HG02571 (cell line): ENCODE measurements around the gene GBGT1.
"Not testable (repeated sequence)": the region's sequence is repeated elsewhere in the genome, so short reads cannot be mapped to it uniquely, and the experiment has no call there.

Experiments
- ATAC-seq: cut with Tn5 transposase; IDR thresholded peaks from one replicate; pipeline ENCODE4 v1.9.1; 2021; ENCODE audit warnings: mild to moderate bottlenecking, moderate library complexity; ENCODE audit not compliant: unreplicated experiment

Gene GBGT1

GRCh38 chr9:133199648-133200321, 36.1 kb upstream of the GBGT1 start:
- ATAC-seq: no peak

GRCh38 chr9:133195029-133195428, 31.3 kb upstream of the GBGT1 start:
- ATAC-seq: no peak

GRCh38 chr9:133194597-133194996, 30.9 kb upstream of the GBGT1 start:
- no peak for ATAC-seq

- ATAC-seq: no peak
Measured at GRCh38 chr9:133191989-133192388, 28.3 kb upstream of the GBGT1 start.

GRCh38 chr9:133189826-133190225, 26.1 kb upstream of the GBGT1 start:
- no peak for ATAC-seq

GRCh38 chr9:133188843-133189180, 25.1 kb upstream of the GBGT1 start:
- no peak for ATAC-seq

GRCh38 chr9:133188006-133188842, 24.5 kb upstream of the GBGT1 start:
- ATAC-seq: no peak

- ATAC-seq: no peak
Measured at GRCh38 chr9:133187561-133188005, 23.9 kb upstream of the GBGT1 start.

- ATAC-seq: no peak
Measured at GRCh38 chr9:133186736-133187135, 23.0 kb upstream of the GBGT1 start.

GRCh38 chr9:133184971-133185370, 21.3 kb upstream of the GBGT1 start:
- no peak for ATAC-seq

- no peak for ATAC-seq
Measured at GRCh38 chr9:133182151-133182550, 18.4 kb upstream of the GBGT1 start.

- ATAC-seq: no peak
Measured at GRCh38 chr9:133181561-133181960, 17.8 kb upstream of the GBGT1 start.

GRCh38 chr9:133180953-133181352, 17.2 kb upstream of the GBGT1 start:
- no peak for ATAC-seq

- ATAC-seq: no peak
Measured at GRCh38 chr9:133173056-133173455, 9.3 kb upstream of the GBGT1 start.

GRCh38 chr9:133171161-133171961, 7.6 kb upstream of the GBGT1 start:
- ATAC-seq: no peak

GRCh38 chr9:133170716-133171115, 7.0 kb upstream of the GBGT1 start:
- ATAC-seq: no peak

- ATAC-seq: not testable (repeated sequence)
Measured at GRCh38 chr9:133169687-133170086, 6.0 kb upstream of the GBGT1 start.

- no peak for ATAC-seq
Measured at GRCh38 chr9:133169102-133169501, 5.4 kb upstream of the GBGT1 start.

- ATAC-seq: no peak
Measured at GRCh38 chr9:133168432-133168831, 4.7 kb upstream of the GBGT1 start.

GRCh38 chr9:133167769-133168168, 4.1 kb upstream of the GBGT1 start:
- ATAC-seq: no peak

- no peak for ATAC-seq
Measured at GRCh38 chr9:133167096-133167730, 3.5 kb upstream of the GBGT1 start.
